ENCODE data around the gene ID3. TPM values are rescaled to one million over a fixed set of nuclear protein-coding genes. Genes with fewer than 3 reads are reported as not detected.

Gene ID3
- total RNA-seq, 1 donor from 2014 or later: 1,094 TPM

DNA sequence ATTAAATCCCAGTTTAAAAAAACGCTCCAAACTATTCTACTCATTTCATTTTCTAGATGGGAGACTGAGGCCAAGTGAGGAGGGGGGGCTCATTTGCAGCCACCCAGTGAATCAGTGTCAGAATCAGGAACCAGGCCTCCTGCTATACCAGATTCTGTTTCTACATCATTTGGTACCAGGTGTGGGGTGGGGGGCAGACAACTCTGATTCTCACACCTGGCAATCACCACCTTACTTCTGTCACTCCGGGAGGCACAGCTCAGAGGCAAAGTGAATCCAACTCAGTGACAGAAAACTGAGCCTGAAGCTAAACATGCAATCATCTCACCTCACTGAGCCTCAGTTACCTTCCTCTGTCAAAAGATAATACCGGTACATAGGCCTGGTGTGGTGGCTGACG lies 23.5 kb upstream of the ID3 start:
- DNase-seq (ENCODE audit: low spot score in 2 of 2): no peak
- no peaks in the 10 kb centered on the region for H3K9me3 ChIP-seq
- TF ChIP-seq, protein P1, sequence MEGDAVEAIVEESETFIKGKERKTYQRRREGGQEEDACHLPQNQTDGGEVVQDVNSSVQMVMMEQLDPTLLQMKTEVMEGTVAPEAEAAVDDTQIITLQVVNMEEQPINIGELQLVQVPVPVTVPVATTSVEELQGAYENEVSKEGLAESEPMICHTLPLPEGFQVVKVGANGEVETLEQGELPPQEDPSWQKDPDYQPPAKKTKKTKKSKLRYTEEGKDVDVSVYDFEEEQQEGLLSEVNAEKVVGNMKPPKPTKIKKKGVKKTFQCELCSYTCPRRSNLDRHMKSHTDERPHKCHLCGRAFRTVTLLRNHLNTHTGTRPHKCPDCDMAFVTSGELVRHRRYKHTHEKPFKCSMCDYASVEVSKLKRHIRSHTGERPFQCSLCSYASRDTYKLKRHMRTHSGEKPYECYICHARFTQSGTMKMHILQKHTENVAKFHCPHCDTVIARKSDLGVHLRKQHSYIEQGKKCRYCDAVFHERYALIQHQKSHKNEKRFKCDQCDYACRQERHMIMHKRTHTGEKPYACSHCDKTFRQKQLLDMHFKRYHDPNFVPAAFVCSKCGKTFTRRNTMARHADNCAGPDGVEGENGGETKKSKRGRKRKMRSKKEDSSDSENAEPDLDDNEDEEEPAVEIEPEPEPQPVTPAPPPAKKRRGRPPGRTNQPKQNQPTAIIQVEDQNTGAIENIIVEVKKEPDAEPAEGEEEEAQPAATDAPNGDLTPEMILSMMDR (IDR thresholded peaks at IDR 0.05): no peak
- H3K4me3 ChIP-seq: no peak overlapping the region
- H3K36me3 ChIP-seq: no peaks in the 10 kb centered on the region
- intact Hi-C loops (cut with DNase I): loop anchor here (5.0 kb wide), 2 partner anchors 34 to 49 kb away; no protein-coding TSS in a partner anchor
- H3K4me1 ChIP-seq: peaks cover 7 to 13% of the 10 kb centered on the region in 2 donors
- no peak overlapping the region for H3K27ac ChIP-seq
- no peaks in the 10 kb centered on the region for H3K27me3 ChIP-seq

DNA sequence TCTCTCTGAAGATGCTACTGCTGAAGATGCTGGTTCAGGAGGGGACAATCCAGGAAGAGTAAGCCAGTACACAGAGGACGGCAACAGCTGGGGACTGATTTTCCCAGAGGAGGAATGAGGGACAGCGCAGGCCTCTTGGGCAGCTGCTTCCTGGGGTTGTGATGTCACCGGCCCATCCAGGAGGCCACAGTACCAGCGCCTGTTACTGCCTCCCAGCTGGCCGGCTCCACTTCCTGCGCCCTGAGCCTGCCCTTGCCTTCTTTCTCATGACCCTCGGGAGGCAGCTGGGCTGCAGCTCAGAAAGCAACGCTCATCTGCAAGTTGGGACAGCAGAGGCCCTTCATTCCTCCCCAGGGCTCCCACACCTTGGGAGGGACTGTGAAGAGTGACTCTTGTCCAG lies 21.9 kb upstream of the ID3 start:
- Histone ChIP-seq H3K4me1 (peaks cover 13 to 25% of the 10 kb centered on the region in 2 donors), H3K9me3 (no peaks in the 10 kb centered on the region), H3K27me3 (no peaks in the 10 kb centered on the region), H3K27ac (peak overlapping the region; percentile 93 to 94), H3K4me3 (no peak overlapping the region), H3K36me3 (no peaks in the 10 kb centered on the region)
- DNase-seq (ENCODE audit: low spot score in 2 of 2): no peak
- intact Hi-C loops (cut with DNase I): loop anchor here (5.0 kb wide), 2 partner anchors 36 to 51 kb away; no protein-coding TSS in a partner anchor
- TF ChIP-seq, protein P1 (IDR thresholded peaks at IDR 0.05): no peak

DNA sequence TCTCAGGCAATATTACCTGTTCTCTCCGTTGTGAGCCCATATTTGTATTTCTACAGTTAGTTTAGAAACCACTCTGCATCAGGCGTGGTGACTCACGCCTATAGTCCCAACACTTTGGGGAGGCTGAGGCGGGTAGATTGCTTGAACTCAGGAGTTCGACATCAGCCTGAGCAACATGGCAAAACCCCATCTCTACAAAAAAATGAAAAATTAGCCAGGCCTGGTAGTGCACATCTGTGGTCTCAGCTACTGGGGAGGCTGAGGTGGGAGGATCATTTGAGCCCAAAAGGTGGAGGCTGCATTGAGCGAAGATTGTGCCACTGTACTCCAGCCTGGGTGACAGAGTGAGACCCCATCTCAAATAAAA lies 19.7 kb upstream of the ID3 start:
- peak overlapping the region; percentile 93 to 94 for H3K27ac ChIP-seq

DNA sequence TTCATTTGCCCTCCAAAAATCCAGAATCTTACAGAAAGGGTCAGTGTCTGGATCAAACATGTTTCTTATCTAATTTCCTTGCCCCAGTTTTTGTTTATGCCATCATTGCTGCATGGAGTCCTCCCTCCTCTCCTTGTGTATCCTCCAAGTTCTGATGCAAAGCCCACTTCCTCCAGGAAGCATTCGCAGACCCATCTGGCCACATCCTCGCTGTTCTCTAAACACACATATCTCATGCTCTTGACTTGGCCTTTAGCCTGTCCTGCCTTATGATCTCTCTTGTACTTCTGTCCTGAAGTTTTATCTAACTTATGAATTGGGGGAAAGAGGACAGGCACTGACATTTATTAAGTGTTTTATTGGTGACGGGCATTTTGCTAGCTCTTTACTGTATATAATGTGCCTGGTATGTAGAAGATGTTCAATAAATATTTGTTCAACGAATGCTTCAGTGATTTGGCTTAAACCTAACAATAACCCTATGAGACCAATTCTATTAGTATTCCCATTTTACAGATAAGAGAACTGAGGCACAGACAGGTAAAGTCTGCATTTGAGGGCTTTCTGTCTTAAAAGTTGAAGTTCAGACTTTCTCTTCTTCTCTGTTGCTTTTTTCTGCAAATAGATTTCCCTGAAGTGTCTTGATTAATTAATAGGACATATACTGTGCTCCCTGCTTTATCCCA lies 19.2 kb upstream of the ID3 start:
- H3K4me1 ChIP-seq: peaks cover 22 to 38% of the 10 kb centered on the region in 2 donors
- TF ChIP-seq, protein P1 (IDR thresholded peaks at IDR 0.05): no peak
- H3K9me3 ChIP-seq: no peaks in the 10 kb centered on the region
- no peaks in the 10 kb centered on the region for H3K27me3 ChIP-seq
- DNase-seq (ENCODE audit: low spot score in 2 of 2): no peak
- intact Hi-C loops (cut with DNase I): loop anchor here (1.0 kb wide), 1 partner anchor 23 kb away; no protein-coding TSS in a partner anchor
- H3K36me3 ChIP-seq: no peaks in the 10 kb centered on the region
- peak overlapping the region; percentile 31 to 64 for H3K4me3 ChIP-seq
- peak overlapping the region; percentile 93 to 94 for H3K27ac ChIP-seq

More for the DNA sequence above, 19.7 kb upstream of the ID3 start:
- Histone ChIP-seq H3K27me3 (no peaks in the 10 kb centered on the region), H3K4me3 (no peak overlapping the region), H3K36me3 (no peaks in the 10 kb centered on the region), H3K4me1 (peaks cover 22 to 38% of the 10 kb centered on the region in 2 donors), H3K9me3 (no peaks in the 10 kb centered on the region)
- TF ChIP-seq, protein P1 (IDR thresholded peaks at IDR 0.05): no peak
- DNase-seq (ENCODE audit: low spot score in 2 of 2): no peak
- intact Hi-C loops (cut with DNase I): loop anchor here (1.0 kb wide), 1 partner anchor 24 kb away; no protein-coding TSS in a partner anchor

DNA sequence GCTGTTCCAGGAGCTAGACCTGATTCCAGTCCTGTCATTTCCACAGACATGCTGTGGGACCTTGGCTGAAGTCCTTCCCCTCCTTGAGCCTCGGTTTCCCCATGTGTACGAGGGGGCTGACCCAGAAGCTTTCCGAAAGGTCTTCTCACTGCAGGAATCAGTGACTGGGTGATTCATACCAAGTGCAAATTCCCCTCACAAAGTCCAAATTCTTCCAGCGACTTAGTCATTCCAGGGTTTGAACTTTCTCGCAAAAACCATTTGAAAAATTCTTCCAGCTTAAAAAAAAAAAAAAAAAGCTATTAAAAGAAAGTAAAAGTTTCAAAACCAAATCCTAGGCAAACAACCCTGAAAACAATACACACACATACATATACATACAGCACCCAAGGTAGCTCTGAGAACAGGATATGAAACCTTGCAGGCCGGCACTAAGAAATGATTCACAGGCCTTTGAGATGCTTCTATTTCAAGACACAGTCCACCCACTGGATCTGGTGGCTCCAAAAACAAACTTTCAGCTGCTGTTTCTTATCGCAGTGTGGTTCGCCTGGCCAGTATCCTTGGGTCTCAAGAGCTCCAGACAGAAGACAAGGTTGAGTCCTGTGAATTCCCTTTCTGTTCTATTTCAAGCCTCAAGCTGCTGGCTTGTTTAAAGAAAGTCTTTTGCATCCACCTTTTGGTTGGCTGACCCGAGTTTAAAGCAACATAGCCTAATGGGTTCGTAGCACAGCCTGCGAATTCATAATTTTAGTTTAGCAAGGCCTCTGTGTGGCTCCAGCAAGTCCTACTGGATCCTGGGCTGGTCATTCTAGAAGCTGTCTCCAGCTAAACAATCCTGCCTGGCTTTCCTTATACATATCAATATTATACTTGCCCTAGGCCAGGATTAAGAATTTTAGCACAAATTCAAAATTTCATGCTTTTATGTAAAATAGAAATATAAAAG lies 18.0 kb upstream of the ID3 start:
- H3K4me1 ChIP-seq: peaks cover 22 to 38% of the 10 kb centered on the region in 2 donors
- peak; percentile 18 to 88 for DNase-seq (ENCODE audit: low spot score in 2 of 2)
- H3K4me3 ChIP-seq: peak overlapping the region; percentile 31 to 64

More for the DNA sequence above, 18.0 kb upstream of the ID3 start:
- no peaks in the 10 kb centered on the region for H3K36me3 ChIP-seq
- intact Hi-C loops (cut with DNase I): loop anchor here (1.0 kb wide), 2 partner anchors 18 to 22 kb away; partner anchors contain the start of gene ID3
- no peaks in the 10 kb centered on the region for H3K27me3 ChIP-seq
- no peaks in the 10 kb centered on the region for H3K9me3 ChIP-seq
- peak overlapping the region; percentile 93 to 94 for H3K27ac ChIP-seq
- TF ChIP-seq, protein P1 (IDR thresholded peaks at IDR 0.05): no peak
